GM12878 (cell line): ENCODE results near the gene SNX8. TPM values are rescaled to one million over a fixed set of nuclear protein-coding genes. Genes with fewer than 3 reads are reported as not detected.

Experiments used
- CREB1 ChIP-seq: IDR thresholded peaks from 2 replicates; pipeline ENCODE4 v1.6.1; 2012; ENCODE audit warnings: low read depth, mild to moderate bottlenecking, inconsistent platforms
- EP300 ChIP-seq, 2 experiments: fragments of 150-350 bp in 1 of 2; IDR thresholded peaks; 2 replicates each; pipeline ENCODE4 v1.6.1; 2011 to 2012; ENCODE audit warnings: low read depth in 2 of 2, low read length in 2 of 2, borderline replicate concordance in 1 of 2, improper control_type of control experiment in 1 of 2, inconsistent platforms in 1 of 2; ENCODE audit not compliant: control insufficient read depth in 1 of 2
- HCFC1 ChIP-seq: fragments of 150-350 bp; IDR thresholded peaks from 2 replicates; pipeline ENCODE4 v1.6.1; 2014; ENCODE audit warnings: low read length
- NRF1 ChIP-seq: conservative IDR thresholded peaks from 2 replicates; pipeline ENCODE4 v1.6.1; 2011; ENCODE audit warnings: mild to moderate bottlenecking, low read depth, low read length, improper control_type of control experiment
- PKNOX1 ChIP-seq: fragments of 450-650 bp; IDR thresholded peaks from 2 replicates; pipeline ENCODE4 v1.6.1; 2016; ENCODE audit warnings: mild to moderate bottlenecking
- PML ChIP-seq: IDR thresholded peaks from 2 replicates; pipeline ENCODE4 v1.6.1; 2012; ENCODE audit warnings: low read length, inconsistent platforms
- POLR2AphosphoS2 ChIP-seq: IDR thresholded peaks from 2 replicates; pipeline ENCODE4 v1.6.1; 2011; ENCODE audit warnings: low read depth, mild to moderate bottlenecking, low read length, improper control_type of control experiment, moderate library complexity
- RAD51 ChIP-seq: fragments of 450-650 bp; IDR thresholded peaks from 2 replicates; pipeline ENCODE4 v1.6.1; 2016; ENCODE audit warnings: moderate library complexity, mild to moderate bottlenecking, inconsistent platforms
- REST ChIP-seq: IDR thresholded peaks from 2 replicates; pipeline ENCODE4 v1.6.1; 2012; ENCODE audit warnings: mild to moderate bottlenecking, low read depth, low read length
- SMC3 ChIP-seq: IDR thresholded peaks from 2 replicates; pipeline ENCODE4 v1.6.1; 2011; ENCODE audit warnings: low read length, improper control_type of control experiment, borderline replicate concordance
- SP1 ChIP-seq: IDR thresholded peaks from one replicate; pipeline ENCODE4 v1.6.1; 2011; ENCODE audit warnings: low read depth, low read length
- YY1 ChIP-seq: IDR thresholded peaks from 2 replicates; pipeline ENCODE4 v1.6.1; 2011; ENCODE audit warnings: low read depth, mild to moderate bottlenecking, low read length
- ZBTB40 ChIP-seq: fragments of 450-650 bp; IDR thresholded peaks from 2 replicates; pipeline ENCODE4 v1.6.1; 2016; ENCODE audit warnings: mild to moderate bottlenecking, moderate library complexity, borderline replicate concordance
- ZNF274 ChIP-seq: IDR thresholded peaks from one replicate; pipeline ENCODE4 v1.8.0; 2011; ENCODE audit not compliant: insufficient read length, insufficient read depth
- polyA plus RNA-seq, 11 experiments: library from polyadenylated mRNA; depleted of rRNA in 4 of 11; unstranded in 6 of 11; stranded (reverse) in 5 of 11; fragments of >200 nt; fragmentation: Nextera tagmentation in 4 of 11; fragmentation: Illumina TruSeq in 1 of 11; extraction: Ambion mirVana in 4 of 11; extraction: Trizol in 1 of 11; gene quantifications; 1 replicate in 1 of 11; 2 replicates in 10 of 11; pipeline versions ENCODE4 v1.2.1 to v1.2.3, GENCODE V29; 2011 to 2016; ENCODE audit warnings: inconsistent platforms in 2 of 11, missing spikeins in 2 of 11, low read depth in 1 of 11
- total RNA-seq, 4 experiments: library from RNA; depleted of rRNA in 3 of 4; stranded (reverse); fragments of >200 nt in 3 of 4; fragmentation: Illumina TruSeq in 1 of 4; extraction: Trizol in 1 of 4; gene quantifications; 2 replicates each; pipeline versions ENCODE4 v1.2.1 to v1.2.3, GENCODE V29; 2013 to 2021
- TF ChIP-seq, protein P1 (sequence below): fragments of 450-650 bp; IDR thresholded peaks from 2 replicates; pipeline ENCODE4 v1.6.1; 2017; ENCODE audit warnings: mild to moderate bottlenecking
- TF ChIP-seq, protein P2 (sequence below): IDR thresholded peaks from 2 replicates; pipeline ENCODE4 v1.6.1; 2012; ENCODE audit warnings: low read length, inconsistent platforms

SNX8 gene
- total and polyA plus RNA-seq, 10 of the 15 experiments (the other 5 are each of a cell fraction or from before 2014, with no cell fraction given): 6.4 to 210 (median 97.6) TPM

DNA sequence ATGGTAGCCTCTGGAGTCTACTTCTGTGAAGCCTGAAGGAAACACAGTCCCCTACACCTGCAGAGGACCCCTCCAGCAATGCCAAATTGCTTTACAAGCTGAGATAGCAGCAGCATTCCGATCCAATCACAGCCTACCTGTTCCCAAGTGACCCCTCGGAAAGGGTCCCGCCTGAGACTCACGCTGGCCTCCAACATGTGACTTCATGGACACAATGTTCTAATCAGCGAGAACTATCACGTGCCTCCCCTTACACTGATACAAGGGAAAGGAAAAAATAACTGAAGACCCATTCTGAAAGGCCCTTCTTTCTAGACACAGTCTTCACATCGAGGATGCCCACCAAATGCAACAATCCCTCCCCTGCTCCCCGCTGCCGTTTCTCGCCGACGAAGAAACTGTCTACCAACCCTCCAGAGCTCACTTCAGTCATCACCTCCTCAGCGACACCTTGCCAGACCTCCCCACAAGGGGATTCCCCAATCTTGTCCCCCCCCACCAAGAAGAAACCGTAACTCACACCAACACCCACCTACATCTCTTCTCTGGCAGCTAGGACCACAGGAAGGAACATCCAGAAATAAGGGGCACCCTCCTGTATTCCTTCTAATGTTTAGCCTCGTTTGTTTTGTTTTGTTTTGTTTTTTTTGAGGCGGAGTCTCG is 1.8 kb downstream of the SNX8 start (continued):
- TF ChIP-seq PKNOX1 (peak; percentile 55; the same call in 1 of the 2 replicates), POLR2AphosphoS2 (no peak), REST (no peak), YY1 (no peak), ZBTB40 (no peak), EP300 (IDR thresholded peaks at IDR 0.05; ENCODE audit: borderline replicate concordance in 1 of 2, control insufficient read depth in 1 of 2, low read depth in 2 of 2, low read length in 2 of 2) (0 out of 4 replicates have a peak, but pooled peaks of 1 of the 2 experiments have one; percentile 16), ZNF274 (no peak), CREB1 (0 out of 2 replicates have a peak, but pooled peaks have one; percentile 13), SMC3 (no peak), RAD51 (peak; percentile 88), HCFC1 (no peak), PML (no peak; the same call in 1 of the 2 replicates), NRF1 (no peak), SP1 (no peak)
- TF ChIP-seq, protein P1, sequence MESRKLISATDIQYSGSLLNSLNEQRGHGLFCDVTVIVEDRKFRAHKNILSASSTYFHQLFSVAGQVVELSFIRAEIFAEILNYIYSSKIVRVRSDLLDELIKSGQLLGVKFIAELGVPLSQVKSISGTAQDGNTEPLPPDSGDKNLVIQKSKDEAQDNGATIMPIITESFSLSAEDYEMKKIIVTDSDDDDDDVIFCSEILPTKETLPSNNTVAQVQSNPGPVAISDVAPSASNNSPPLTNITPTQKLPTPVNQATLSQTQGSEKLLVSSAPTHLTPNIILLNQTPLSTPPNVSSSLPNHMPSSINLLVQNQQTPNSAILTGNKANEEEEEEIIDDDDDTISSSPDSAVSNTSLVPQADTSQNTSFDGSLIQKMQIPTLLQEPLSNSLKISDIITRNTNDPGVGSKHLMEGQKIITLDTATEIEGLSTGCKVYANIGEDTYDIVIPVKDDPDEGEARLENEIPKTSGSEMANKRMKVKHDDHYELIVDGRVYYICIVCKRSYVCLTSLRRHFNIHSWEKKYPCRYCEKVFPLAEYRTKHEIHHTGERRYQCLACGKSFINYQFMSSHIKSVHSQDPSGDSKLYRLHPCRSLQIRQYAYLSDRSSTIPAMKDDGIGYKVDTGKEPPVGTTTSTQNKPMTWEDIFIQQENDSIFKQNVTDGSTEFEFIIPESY: no peak
- TF ChIP-seq, protein P2, sequence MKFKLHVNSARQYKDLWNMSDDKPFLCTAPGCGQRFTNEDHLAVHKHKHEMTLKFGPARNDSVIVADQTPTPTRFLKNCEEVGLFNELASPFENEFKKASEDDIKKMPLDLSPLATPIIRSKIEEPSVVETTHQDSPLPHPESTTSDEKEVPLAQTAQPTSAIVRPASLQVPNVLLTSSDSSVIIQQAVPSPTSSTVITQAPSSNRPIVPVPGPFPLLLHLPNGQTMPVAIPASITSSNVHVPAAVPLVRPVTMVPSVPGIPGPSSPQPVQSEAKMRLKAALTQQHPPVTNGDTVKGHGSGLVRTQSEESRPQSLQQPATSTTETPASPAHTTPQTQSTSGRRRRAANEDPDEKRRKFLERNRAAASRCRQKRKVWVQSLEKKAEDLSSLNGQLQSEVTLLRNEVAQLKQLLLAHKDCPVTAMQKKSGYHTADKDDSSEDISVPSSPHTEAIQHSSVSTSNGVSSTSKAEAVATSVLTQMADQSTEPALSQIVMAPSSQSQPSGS: no peak
